B cell (primary cell): ENCODE data around the gene GPC2. TPM values are rescaled to one million over a fixed set of nuclear protein-coding genes. Genes with fewer than 3 reads are reported as not detected.

Experiments used
- ATAC-seq: fragments of 200-7000 bp; cut with Tn5 transposase; one replicate; pipeline ENCODE4 v1.10.0; 2021; ENCODE audit warnings: low read depth, mild to moderate bottlenecking, moderate number of reproducible peaks, moderate library complexity
- CTCF ChIA-PET: fragments of 350-600 bp; sonication (Branson Sonifier 250); formaldehyde crosslinking; loops from one replicate; lab custom pipeline; 2021; ENCODE audit warnings: antibody characterized with exemption, inconsistent platforms; lab: Charles Lee
- POLR2A ChIA-PET: fragments of 350-600 bp; sonication (Branson Sonifier 250); formaldehyde crosslinking; loops from one replicate; lab custom pipeline; 2021; ENCODE audit warnings: antibody characterized with exemption; lab: Charles Lee
- DNase-seq: peaks from one replicate; pipeline ENCODE4 v3.0.0; 2013
- H2AFZ ChIP-seq: 2 replicates; pipeline ENCODE4 v1.6.1; 2012; ENCODE audit warnings: mild to moderate bottlenecking, low read depth, low read length; ENCODE audit not compliant: insufficient read depth, poor library complexity, severe bottlenecking
- H3K27ac ChIP-seq, 2 donors: 1 replicate in 1 of 2; 2 replicates in 1 of 2; pipeline ENCODE4 v1.5.1; 2012 to 2013; ENCODE audit warnings: low read length in 2 of 2, mild to moderate bottlenecking in 2 of 2, moderate library complexity in 1 of 2
- H3K27me3 ChIP-seq, 4 experiments: fragments of 200-600 bp in 1 of 4; sonication (generic) in 1 of 4; replicated peaks in 1 of 4; 1 replicate in 2 of 4; 2 replicates in 2 of 4; pipeline versions ENCODE4 v1.6.1 to v1.7.0; 2013 to 2016; ENCODE audit warnings: low read length in 3 of 4, mild to moderate bottlenecking in 2 of 4, mixed read lengths in 1 of 4, moderate library complexity in 1 of 4; ENCODE audit not compliant: insufficient read depth in 4 of 4, control insufficient read depth in 3 of 4; ENCODE audit errors: control extremely low read depth in 1 of 4
- H3K36me3 ChIP-seq, 2 experiments: replicated peaks in 1 of 2; 1 replicate in 1 of 2; 2 replicates in 1 of 2; pipeline versions ENCODE4 v1.6.1 to v1.7.1; 2013; ENCODE audit warnings: low read length in 1 of 2; ENCODE audit not compliant: insufficient read depth in 2 of 2, control insufficient read depth in 1 of 2; ENCODE audit errors: control extremely low read depth in 1 of 2, extremely low read depth in 1 of 2
- H3K4me1 ChIP-seq, 2 donors: fragments of 200-600 bp in 1 of 2; sonication (generic) in 1 of 2; 1 replicate in 1 of 2; 2 replicates in 1 of 2; pipeline versions ENCODE4 v1.5.1 to v1.6.1; 2013 to 2017; ENCODE audit warnings: low read length in 2 of 2; ENCODE audit not compliant: control insufficient read depth in 2 of 2, insufficient read depth in 2 of 2
- H3K4me2 ChIP-seq: replicated peaks from 2 replicates; pipeline ENCODE3; 2012; ENCODE audit warnings: mild to moderate bottlenecking, low read depth, low read length; ENCODE audit not compliant: poor library complexity, severe bottlenecking
- H3K4me3 ChIP-seq, 5 experiments: fragments of 200-600 bp in 1 of 5; sonication (generic) in 1 of 5; 1 replicate in 3 of 5; 2 replicates in 2 of 5; pipeline versions ENCODE4 v1.5.1 to v1.7.0; 2011 to 2016; ENCODE audit warnings: low read length in 4 of 5, mild to moderate bottlenecking in 4 of 5, low read depth in 2 of 5, control low read depth in 1 of 5, moderate library complexity in 1 of 5; ENCODE audit not compliant: insufficient read depth in 1 of 5; ENCODE audit errors: control extremely low read depth in 1 of 5, extremely low read depth in 1 of 5
- H3K79me2 ChIP-seq: fragments of 200-600 bp; sonication (generic); one replicate; pipeline ENCODE4 v1.6.0; 2016; ENCODE audit warnings: low read length; ENCODE audit not compliant: control insufficient read depth, insufficient read depth
- H3K9ac ChIP-seq: fragments of 200-600 bp; sonication (generic); 2 replicates; pipeline ENCODE4 v1.6.1; 2017; ENCODE audit warnings: mild to moderate bottlenecking, low read length, moderate library complexity
- H3K9me3 ChIP-seq, 3 donors: one replicate each; pipeline versions ENCODE4 v1.6.1 to v1.7.1; 2013; ENCODE audit warnings: low read length in 2 of 3; ENCODE audit not compliant: control insufficient read depth in 2 of 3, insufficient read depth in 1 of 3; ENCODE audit errors: control extremely low read depth in 1 of 3
- H4K20me1 ChIP-seq: 2 replicates; pipeline ENCODE4 v1.6.0; 2012; ENCODE audit warnings: mild to moderate bottlenecking, low read length; ENCODE audit not compliant: insufficient read depth, control insufficient read depth, poor library complexity, severe bottlenecking
- H3K27ac Mint-ChIP-seq: one replicate; pipeline ENCODE4 v1.8.0; 2021; ENCODE audit warnings: mixed read lengths
- H3K27me3 Mint-ChIP-seq: one replicate; pipeline ENCODE4 v1.8.0; 2021; ENCODE audit warnings: mixed read lengths
- H3K4me1 Mint-ChIP-seq: one replicate; pipeline ENCODE4 v1.8.0; 2021; ENCODE audit warnings: mixed read lengths
- H3K4me3 Mint-ChIP-seq: one replicate; pipeline ENCODE4 v1.8.0; 2021; ENCODE audit warnings: mixed read lengths
- H3K9me3 Mint-ChIP-seq: one replicate; pipeline ENCODE4 v1.8.0; 2022; ENCODE audit warnings: mixed read lengths; ENCODE audit not compliant: insufficient read depth
- EZH2 ChIP-seq: IDR thresholded peaks from 2 replicates; pipeline ENCODE4 v1.6.1; 2012; ENCODE audit warnings: borderline replicate concordance, low read depth, mild to moderate bottlenecking, moderate library complexity, low read length; ENCODE audit not compliant: insufficient read depth, poor library complexity, severe bottlenecking
- WGBS: methylation state at CpG from one replicate; pipeline ENCODE4 v1.1.5; 2013; ENCODE audit warnings: missing lambda C conversion rate; ENCODE audit not compliant: insufficient coverage; 5-methylcytosine and 5-hydroxymethylcytosine counted together
- intact Hi-C: fragments of 100-400 bp; cut with micrococcal nuclease; formaldehyde crosslinking; loops from one replicate; pipeline ENCODE4 v1.10.0; 2022
- polyA plus RNA-seq: library from polyadenylated mRNA; depleted of rRNA; stranded (reverse); fragments of >200 nt; gene quantifications from 2 replicates; pipeline ENCODE4 v1.2.3, GENCODE V29; 2012
- total RNA-seq, 2 donors: library from RNA; stranded (reverse); fragments of 120-200 nt in 1 of 2; gene quantifications; 1 replicate in 1 of 2; 2 replicates in 1 of 2; pipeline versions ENCODE4 v1.2.3 to v1.2.4, GENCODE V29; 2013 to 2022
- TF ChIP-seq, protein P1 (sequence below): fragments of 200-600 bp; IDR thresholded peaks from one replicate; pipeline ENCODE4 v1.8.0; 2022; ENCODE audit warnings: antibody characterized with exemption, mild to moderate bottlenecking

Gene GPC2
- total and polyA plus RNA-seq, 2 donors (not counting 1 experiment from before 2014, with no cell fraction given), result 3.9 to 4.1 TPM

DNA sequence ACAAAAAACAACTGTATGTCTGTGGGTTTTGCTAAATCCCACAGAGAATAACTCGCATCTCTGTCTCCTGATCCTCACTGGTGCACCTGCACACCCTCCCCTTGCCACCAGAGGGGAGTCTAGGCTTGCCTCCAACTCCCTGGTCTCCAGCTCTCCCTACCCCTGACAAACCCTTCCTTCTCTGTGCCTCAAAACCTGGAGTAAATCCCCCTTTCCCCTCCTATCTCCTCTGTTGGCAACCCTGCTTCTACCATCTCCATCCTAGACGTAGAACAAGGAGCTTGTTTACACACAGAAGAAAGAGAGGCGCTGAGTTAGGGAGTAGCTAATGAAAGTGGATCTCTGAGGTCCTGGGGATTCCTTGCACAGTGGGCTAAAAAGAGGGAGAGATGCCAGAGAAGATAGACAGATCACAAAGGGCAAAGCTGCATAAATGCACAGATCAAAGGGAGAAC, 44.5 kb downstream of the GPC2 start:
- peak overlapping the region; percentile 23 for H2AFZ ChIP-seq
- H4K20me1 ChIP-seq, result no peaks in the 10 kb centered on the region
- 29% methylated on average over 2 of the region's 3 CpGs for WGBS
- H3K4me3 ChIP-seq, result no peak overlapping the region
- H3K9me3 ChIP-seq, result no peaks in the 10 kb centered on the region
- CTCF ChIA-PET, result interaction anchor here (0.6 to 6.6 kb wide), 57 partner anchors 9 to 1849 kb away, joined by 3 to 66 read pairs (median 4); partner anchors contain the start of genes AP4M1, CNPY4, FBXO24 and GAL3ST4
- H3K4me1 ChIP-seq, result peaks cover 12 to 20% of the 10 kb centered on the region in 2 donors
- H3K27me3 ChIP-seq, result no peaks in the 10 kb centered on the region
- intact Hi-C loops, result loop anchor here (1.0 kb wide), 3 partner anchors 85 to 318 kb away; no protein-coding TSS in a partner anchor
- no peaks in the 10 kb centered on the region for H3K36me3 ChIP-seq
- POLR2A ChIA-PET, result interaction anchor here (0.7 to 1.5 kb wide), 4 partner anchors 16 to 297 kb away, joined by 4 to 11 read pairs (median 6); partner anchors contain the start of genes LAMTOR4, MEPCE, PVRIG and ZCWPW1
- H3K27ac ChIP-seq, result no peak overlapping the region
- ATAC-seq (peak; percentile 80), DNase-seq (peak; percentile 80)
- H3K4me1 Mint-ChIP-seq, result peaks cover 15% of the 10 kb centered on the region
- no peak overlapping the region for H3K9ac ChIP-seq
- no peak overlapping the region for H3K4me2 ChIP-seq
- no peaks in the 10 kb centered on the region for H3K9me3 Mint-ChIP-seq
- H3K4me3 Mint-ChIP-seq, result no peak overlapping the region
- no peaks in the 10 kb centered on the region for H3K79me2 ChIP-seq
- peak overlapping the region; percentile 0 for H3K27ac Mint-ChIP-seq
- TF ChIP-seq EZH2, result no peak
- TF ChIP-seq, protein P1, sequence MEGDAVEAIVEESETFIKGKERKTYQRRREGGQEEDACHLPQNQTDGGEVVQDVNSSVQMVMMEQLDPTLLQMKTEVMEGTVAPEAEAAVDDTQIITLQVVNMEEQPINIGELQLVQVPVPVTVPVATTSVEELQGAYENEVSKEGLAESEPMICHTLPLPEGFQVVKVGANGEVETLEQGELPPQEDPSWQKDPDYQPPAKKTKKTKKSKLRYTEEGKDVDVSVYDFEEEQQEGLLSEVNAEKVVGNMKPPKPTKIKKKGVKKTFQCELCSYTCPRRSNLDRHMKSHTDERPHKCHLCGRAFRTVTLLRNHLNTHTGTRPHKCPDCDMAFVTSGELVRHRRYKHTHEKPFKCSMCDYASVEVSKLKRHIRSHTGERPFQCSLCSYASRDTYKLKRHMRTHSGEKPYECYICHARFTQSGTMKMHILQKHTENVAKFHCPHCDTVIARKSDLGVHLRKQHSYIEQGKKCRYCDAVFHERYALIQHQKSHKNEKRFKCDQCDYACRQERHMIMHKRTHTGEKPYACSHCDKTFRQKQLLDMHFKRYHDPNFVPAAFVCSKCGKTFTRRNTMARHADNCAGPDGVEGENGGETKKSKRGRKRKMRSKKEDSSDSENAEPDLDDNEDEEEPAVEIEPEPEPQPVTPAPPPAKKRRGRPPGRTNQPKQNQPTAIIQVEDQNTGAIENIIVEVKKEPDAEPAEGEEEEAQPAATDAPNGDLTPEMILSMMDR, result peak; percentile 90
- H3K27me3 Mint-ChIP-seq, result no peaks in the 10 kb centered on the region

DNA sequence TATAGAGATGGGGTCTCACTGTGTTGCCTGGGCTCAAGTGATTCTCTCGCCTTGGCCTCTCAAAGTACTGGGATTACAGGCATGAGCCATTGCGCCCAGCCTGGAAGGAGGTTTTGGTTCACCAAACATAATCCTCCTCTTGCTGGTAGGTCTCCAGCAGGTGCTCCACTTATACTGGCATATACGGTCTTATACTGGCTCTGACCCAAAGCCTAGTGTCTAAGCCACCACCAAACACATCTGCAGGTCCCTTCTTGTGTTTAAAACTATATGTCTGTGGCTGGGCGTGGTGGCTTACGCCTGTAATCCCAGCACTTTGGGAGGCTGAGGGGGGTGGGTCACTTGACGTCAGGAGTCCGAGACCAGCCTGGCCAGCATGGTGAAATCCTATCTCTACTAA, 45.1 kb downstream of the GPC2 start:
- no peaks in the 10 kb centered on the region for H3K79me2 ChIP-seq
- no peak overlapping the region for H3K27ac ChIP-seq
- H3K36me3 ChIP-seq, result no peaks in the 10 kb centered on the region
- H2AFZ ChIP-seq, result no peak overlapping the region
- POLR2A ChIA-PET, result interaction anchor here (0.6 to 1.5 kb wide), 4 partner anchors 17 to 297 kb away, joined by 3 to 11 read pairs (median 6); partner anchors contain the start of genes LAMTOR4, MEPCE, PVRIG and ZCWPW1
- DNase-seq, result peak; percentile 21
- intact Hi-C loops, result loop anchor here (1.0 kb wide), 3 partner anchors 85 to 318 kb away; no protein-coding TSS in a partner anchor
- H3K9ac ChIP-seq, result no peak overlapping the region
- Mint-ChIP-seq H3K27ac (no peak overlapping the region), H3K9me3 (no peaks in the 10 kb centered on the region), H3K4me1 (peaks cover 14% of the 10 kb centered on the region), H3K4me3 (no peak overlapping the region), H3K27me3 (no peaks in the 10 kb centered on the region)
- H3K4me2 ChIP-seq, result no peak overlapping the region
- TF ChIP-seq EZH2, result no peak
- TF ChIP-seq, protein P1, result no peak
- CTCF ChIA-PET, result interaction anchor here (0.7 to 6.6 kb wide), 49 partner anchors 8 to 574 kb away, joined by 3 to 66 read pairs (median 5); partner anchors contain the start of genes AP4M1, CNPY4, FBXO24 and GAL3ST4
- H3K4me3 ChIP-seq, result no peak overlapping the region
- WGBS, result 83% methylated on average over 3 of the region's 7 CpGs
- peaks cover 11 to 19% of the 10 kb centered on the region in 2 donors for H3K4me1 ChIP-seq
- no peaks in the 10 kb centered on the region for H3K9me3 ChIP-seq
- no peaks in the 10 kb centered on the region for H4K20me1 ChIP-seq
- no peak for ATAC-seq
- no peaks in the 10 kb centered on the region for H3K27me3 ChIP-seq
